ENCODE results near the gene SOBP. TPM values are rescaled to one million over a fixed set of nuclear protein-coding genes. Genes with fewer than 3 reads are reported as not detected.

The SOBP gene
- total RNA-seq, 1 donor from 2014 or later = 5.4 TPM

DNA sequence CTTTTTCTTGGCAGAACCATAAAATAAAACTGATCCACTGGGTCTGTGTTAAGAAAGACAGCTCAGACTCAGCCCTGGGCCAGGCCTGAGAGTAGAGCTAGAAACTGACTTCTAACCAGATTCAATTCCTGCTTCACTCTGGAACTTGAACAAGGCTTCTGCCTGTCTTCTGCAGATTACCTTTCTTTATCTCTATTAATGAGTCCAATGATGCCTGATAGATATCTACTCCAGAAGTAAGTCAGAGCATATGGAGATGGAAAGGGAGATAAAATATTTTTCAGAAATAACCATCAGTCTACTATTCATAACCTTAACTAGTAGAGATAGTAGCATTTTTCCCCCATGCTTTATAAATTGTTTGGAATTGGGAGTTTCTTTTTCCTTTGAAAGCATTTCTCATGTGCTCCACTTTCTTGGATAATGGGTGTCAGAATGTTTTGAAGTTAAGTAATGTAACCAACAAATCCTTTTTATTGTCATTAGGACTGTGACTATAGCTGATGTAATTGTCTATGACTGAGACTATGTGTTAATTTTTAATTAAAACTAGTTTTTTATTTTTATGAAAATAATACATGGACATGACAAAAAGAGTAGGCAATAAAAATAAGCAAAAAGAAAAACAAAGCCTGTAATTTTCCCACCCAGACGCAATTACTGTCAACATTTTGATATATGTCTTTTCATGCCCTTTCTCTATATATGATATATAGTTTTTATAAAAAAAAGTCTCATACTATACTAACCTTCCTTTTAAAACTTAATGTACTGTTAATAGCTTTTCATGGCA lies 7.2 kb downstream of the SOBP start:
- no peaks in the 10 kb centered on the region for H3K9me3 ChIP-seq
- no peak for DNase-seq (ENCODE audit: low spot score in 2 of 2)
- TF ChIP-seq CTCF (IDR thresholded peaks at IDR 0.05) = no peak
- no peaks in the 10 kb centered on the region for H3K36me3 ChIP-seq
- no peak overlapping the region for H3K4me3 ChIP-seq
- H3K27me3 ChIP-seq = no peaks in the 10 kb centered on the region
- peak overlapping the region; percentile 82 to 83 for H3K27ac ChIP-seq
- intact Hi-C loops (cut with DNase I) = loop anchor here (10.0 kb wide), 2 partner anchors 108 to 382 kb away; partner anchors contain the start of gene BEND3
- H3K4me1 ChIP-seq = peaks cover 10 to 36% of the 10 kb centered on the region in 2 donors

- DNase-seq (ENCODE audit: low spot score in 2 of 2) = no peak
- TF ChIP-seq CTCF (IDR thresholded peaks at IDR 0.05) = no peak
- H3K27ac ChIP-seq = no peak overlapping the region
- intact Hi-C loops (cut with DNase I) = no loop called here
- H3K9me3 ChIP-seq = no peaks in the 10 kb centered on the region
- no peaks in the 10 kb centered on the region for H3K27me3 ChIP-seq
- H3K36me3 ChIP-seq = no peaks in the 10 kb centered on the region
- no peaks in the 10 kb centered on the region for H3K4me1 ChIP-seq
- no peak overlapping the region for H3K4me3 ChIP-seq
These were observed 14.5 kb downstream of the SOBP start for GRCh38 chr6:107504270-107505026.

GRCh38 chr6:107506145-107506544 lies 16.2 kb downstream of the SOBP start:
- H3K36me3 ChIP-seq = no peaks in the 10 kb centered on the region
- H3K4me3 ChIP-seq = no peak overlapping the region
- peaks cover 0 to 2% of the 10 kb centered on the region in 2 donors for H3K4me1 ChIP-seq
- no peak for TF ChIP-seq CTCF (IDR thresholded peaks at IDR 0.05)
- no peaks in the 10 kb centered on the region for H3K9me3 ChIP-seq
- H3K27ac ChIP-seq = no peak overlapping the region
- intact Hi-C loops (cut with DNase I) = no loop called here
- DNase-seq (ENCODE audit: low spot score in 2 of 2) = no peak
- H3K27me3 ChIP-seq = no peaks in the 10 kb centered on the region

- no peak for TF ChIP-seq CTCF (IDR thresholded peaks at IDR 0.05)
- Histone ChIP-seq H3K36me3 (peaks cover 0 to 3% of the 10 kb centered on the region in 2 donors), H3K4me1 (peaks cover 0 to 6% of the 10 kb centered on the region in 2 donors), H3K27me3 (no peaks in the 10 kb centered on the region), H3K27ac (no peak overlapping the region), H3K9me3 (no peaks in the 10 kb centered on the region), H3K4me3 (no peak overlapping the region)
- DNase-seq (ENCODE audit: low spot score in 2 of 2) = no peak
- intact Hi-C loops (cut with DNase I) = no loop called here
These were observed 19.6 kb downstream of the SOBP start for GRCh38 chr6:107509506-107509905.

GRCh38 chr6:107510108-107510507 lies 20.2 kb downstream of the SOBP start:
- Histone ChIP-seq H3K27me3 (no peaks in the 10 kb centered on the region), H3K27ac (no peak overlapping the region), H3K9me3 (no peaks in the 10 kb centered on the region), H3K36me3 (peaks cover 0 to 5% of the 10 kb centered on the region in 2 donors), H3K4me1 (peaks cover 0 to 6% of the 10 kb centered on the region in 2 donors), H3K4me3 (no peak overlapping the region)
- TF ChIP-seq CTCF (IDR thresholded peaks at IDR 0.05) = no peak
- DNase-seq (ENCODE audit: low spot score in 2 of 2) = no peak
- intact Hi-C loops (cut with DNase I) = no loop called here

Data from ascending aorta (tissue), 2 donors.